HUES6 (cell line): ENCODE measurements around the gene CATSPER3.
"Not testable (repeated sequence)": the region's sequence is repeated elsewhere in the genome, so short reads cannot be mapped to it uniquely, and the experiment has no call there.

ENCODE experiments used
- H3K27ac ChIP-seq: 2 replicates; pipeline ENCODE4 v1.7.0; 2013; ENCODE audit warnings: low read depth, mild to moderate bottlenecking, low read length, inconsistent platforms
- H3K27me3 ChIP-seq: 2 replicates; pipeline ENCODE4 v1.6.1; 2013; ENCODE audit warnings: low read length; ENCODE audit not compliant: control insufficient read depth, insufficient read depth
- H3K36me3 ChIP-seq: 2 replicates; pipeline ENCODE4 v1.6.1; 2013; ENCODE audit warnings: low read length; ENCODE audit not compliant: control insufficient read depth, insufficient read depth
- H3K4me1 ChIP-seq: 2 replicates; pipeline ENCODE4 v1.6.1; 2013; ENCODE audit warnings: low read length; ENCODE audit not compliant: control insufficient read depth, insufficient read depth
- H3K4me3 ChIP-seq: 2 replicates; pipeline ENCODE4 v1.5.1; 2013; ENCODE audit warnings: low read depth, low read length
- H3K9ac ChIP-seq: one replicate; pipeline ENCODE4 v1.6.1; 2013; ENCODE audit warnings: mild to moderate bottlenecking, low read length
- H3K9me3 ChIP-seq: 2 replicates; pipeline ENCODE4 v1.6.1; 2013; ENCODE audit warnings: low read depth, low read length; ENCODE audit not compliant: control insufficient read depth, insufficient read depth

CATSPER3 gene

DNA sequence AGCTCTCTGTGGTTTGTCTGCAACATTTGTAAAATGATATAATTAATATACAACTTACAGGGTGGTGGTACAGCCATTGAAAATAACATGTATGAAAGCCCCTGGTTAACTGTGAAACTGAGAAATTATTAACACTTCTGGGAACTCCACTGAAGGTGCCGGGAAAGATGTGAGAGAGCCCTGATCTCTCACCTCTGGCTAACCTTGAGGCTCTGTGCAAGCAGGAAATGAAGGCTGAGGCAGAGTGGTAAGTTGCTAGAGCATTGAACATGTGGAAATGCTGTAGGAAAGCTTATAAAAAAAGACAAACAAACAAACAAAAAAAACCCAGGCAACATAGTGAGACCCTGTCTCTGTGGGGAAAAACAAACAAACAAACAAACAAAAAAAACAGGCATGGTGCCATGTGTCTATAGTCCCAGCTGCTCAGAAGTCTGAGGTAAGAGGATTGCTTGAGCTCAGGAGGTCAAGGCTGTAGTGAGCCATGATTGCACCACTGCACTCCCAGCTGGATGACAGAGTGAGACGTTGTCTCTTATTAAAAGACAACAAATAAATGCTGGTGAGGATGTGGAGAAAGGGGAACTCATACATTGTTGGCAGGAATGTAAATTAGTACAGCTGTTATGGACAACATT lies 7.5 kb downstream of the CATSPER3 start:
- peaks cover 48% of the 10 kb centered on the region for H3K9me3 ChIP-seq

DNA sequence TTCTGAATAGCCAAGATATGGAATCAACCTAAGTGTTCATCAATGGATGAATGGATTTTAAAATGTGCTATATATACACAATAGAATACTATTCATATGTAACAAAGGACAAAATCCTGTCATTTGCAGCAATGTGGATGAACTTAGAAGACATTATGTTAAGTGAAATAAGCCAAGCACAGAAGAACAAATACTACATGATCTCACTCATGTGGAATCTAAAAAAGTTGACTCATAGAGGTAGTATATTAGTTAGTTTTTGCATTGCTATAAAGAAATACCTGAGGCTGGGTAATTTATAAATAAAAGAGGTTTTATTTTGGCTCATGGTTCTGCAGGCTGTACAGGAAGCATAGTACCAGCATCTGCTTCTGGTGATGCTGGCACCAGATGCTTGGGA lies 8.1 kb downstream of the CATSPER3 start:
- H3K27ac ChIP-seq, result no peak overlapping the region
- no peaks in the 10 kb centered on the region for H3K4me1 ChIP-seq
- H3K27me3 ChIP-seq, result no peaks in the 10 kb centered on the region
- H3K4me3 ChIP-seq, result no peak overlapping the region
- H3K36me3 ChIP-seq, result no peaks in the 10 kb centered on the region; the same call in 1 of the 2 replicates
- peaks cover 52% of the 10 kb centered on the region for H3K9me3 ChIP-seq
- H3K9ac ChIP-seq, result no peak overlapping the region

More for the DNA sequence above, 7.5 kb downstream of the CATSPER3 start:
- Histone ChIP-seq H3K36me3 (no peaks in the 10 kb centered on the region; the same call in 1 of the 2 replicates), H3K27me3 (no peaks in the 10 kb centered on the region), H3K4me3 (no peak overlapping the region), H3K4me1 (no peaks in the 10 kb centered on the region), H3K9ac (no peak overlapping the region), H3K27ac (no peak overlapping the region)

DNA sequence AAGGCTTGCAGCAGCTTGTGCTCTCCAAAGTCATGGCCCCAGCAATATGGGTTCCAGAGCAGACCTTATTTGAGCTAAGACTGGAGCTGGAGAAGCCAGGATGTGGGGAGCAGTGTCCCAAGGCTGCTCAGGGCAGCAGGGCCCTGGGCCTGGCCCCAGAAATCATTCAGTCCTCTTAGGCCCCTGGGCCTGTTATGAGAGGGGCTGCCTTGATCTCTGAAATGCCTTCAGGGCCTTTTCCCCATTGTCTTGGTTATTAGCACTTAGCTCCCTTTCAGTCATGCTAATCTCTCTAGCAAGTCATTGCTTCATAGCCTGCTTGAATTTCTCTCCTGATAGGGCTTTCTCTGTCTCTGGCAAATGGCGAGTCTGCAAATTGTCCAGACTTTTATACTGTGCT lies 9.1 kb downstream of the CATSPER3 start:
- H3K9me3 ChIP-seq, result peaks cover 56% of the 10 kb centered on the region
- no peak overlapping the region for H3K27ac ChIP-seq
- no peak overlapping the region for H3K9ac ChIP-seq
- H3K27me3 ChIP-seq, result no peaks in the 10 kb centered on the region
- no peaks in the 10 kb centered on the region for H3K4me1 ChIP-seq
- no peaks in the 10 kb centered on the region; the same call in 1 of the 2 replicates for H3K36me3 ChIP-seq
- H3K4me3 ChIP-seq, result no peak overlapping the region

DNA sequence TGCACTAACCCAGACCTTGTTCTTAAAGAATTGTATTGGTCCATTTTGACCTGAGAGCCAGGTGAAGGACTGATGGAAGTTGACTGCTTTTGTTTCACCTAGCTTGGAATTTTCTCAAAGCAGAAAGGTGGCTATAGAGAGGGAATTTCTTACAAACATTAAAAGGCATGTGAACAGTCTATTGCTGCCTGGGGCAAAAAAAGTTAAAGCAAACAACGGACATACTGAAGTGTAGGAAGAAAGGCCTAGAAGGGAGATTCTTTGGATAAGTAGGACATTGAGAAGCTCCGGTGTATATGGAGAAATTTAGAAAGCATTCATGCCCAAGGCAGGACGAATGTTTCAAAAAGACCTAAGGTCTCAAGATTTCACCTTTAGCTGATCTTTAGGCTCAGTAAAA lies 11.7 kb downstream of the CATSPER3 start:
- H3K27me3 ChIP-seq, result no peaks in the 10 kb centered on the region
- H3K9me3 ChIP-seq, result peaks cover 77% of the 10 kb centered on the region
- H3K4me3 ChIP-seq, result no peak overlapping the region
- H3K36me3 ChIP-seq, result no peaks in the 10 kb centered on the region; the same call in 1 of the 2 replicates
- no peak overlapping the region for H3K9ac ChIP-seq
- H3K27ac ChIP-seq, result no peak overlapping the region
- no peaks in the 10 kb centered on the region for H3K4me1 ChIP-seq

DNA sequence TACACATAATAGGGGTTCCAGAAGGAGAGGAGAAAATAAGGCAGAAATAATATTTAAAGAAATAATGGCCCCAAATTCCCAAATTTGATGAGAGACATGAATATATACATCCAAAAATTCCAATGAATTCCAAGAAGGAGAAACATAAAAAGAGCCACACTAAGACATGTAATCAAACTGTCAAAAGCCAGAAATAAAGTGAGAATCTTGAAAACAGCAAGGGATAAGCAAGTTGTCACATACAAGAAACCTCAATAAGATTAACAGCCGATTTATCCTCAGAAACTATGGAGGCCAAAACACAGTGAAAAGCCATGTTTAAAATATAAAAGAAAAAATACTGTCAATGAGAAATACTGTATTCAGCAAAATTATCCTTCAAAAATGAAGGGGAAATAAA lies 14.5 kb downstream of the CATSPER3 start:
- Histone ChIP-seq H3K4me1 (no peaks in the 10 kb centered on the region), H3K27ac (no peak overlapping the region), H3K27me3 (no peaks in the 10 kb centered on the region), H3K9me3 (peaks cover 50% of the 10 kb centered on the region), H3K4me3 (no peak overlapping the region), H3K9ac (no peak overlapping the region), H3K36me3 (no peaks in the 10 kb centered on the region)

DNA sequence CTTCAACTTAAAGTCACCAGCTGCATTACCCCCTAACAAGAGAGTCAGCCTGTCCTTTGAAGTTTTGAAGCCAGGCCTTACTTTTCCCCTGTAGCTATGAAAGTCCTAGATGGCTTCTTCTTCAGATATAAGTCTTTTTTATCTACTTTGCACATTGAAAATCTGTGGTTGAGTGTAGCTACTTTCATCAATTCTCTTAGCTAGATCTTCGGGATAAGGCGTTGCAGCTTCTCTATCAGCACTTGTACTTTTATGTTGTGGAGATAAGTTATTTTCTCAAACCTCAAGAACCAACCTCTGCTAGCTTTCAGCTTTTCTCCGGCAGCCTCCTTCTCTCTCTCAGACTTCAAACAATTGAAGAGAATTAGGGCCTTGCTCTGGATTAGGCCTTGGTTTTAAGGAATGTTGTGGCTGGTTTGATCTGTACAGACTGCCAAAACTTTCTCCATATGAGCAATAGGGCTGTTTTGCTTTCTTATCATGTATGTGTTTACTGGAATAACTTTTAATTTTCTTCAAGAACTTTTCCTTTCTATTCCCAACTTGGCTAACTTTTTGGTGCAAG lies 21.6 kb downstream of the CATSPER3 start:
- no peaks in the 10 kb centered on the region for H3K36me3 ChIP-seq
- peaks cover 17% of the 10 kb centered on the region for H3K4me1 ChIP-seq
- peaks cover 4% of the 10 kb centered on the region; the same call in 1 of the 2 replicates for H3K9me3 ChIP-seq
- H3K4me3 ChIP-seq, result no peak overlapping the region
- H3K27me3 ChIP-seq, result no peaks in the 10 kb centered on the region
- no peak overlapping the region for H3K9ac ChIP-seq
- H3K27ac ChIP-seq, result no peak overlapping the region

DNA sequence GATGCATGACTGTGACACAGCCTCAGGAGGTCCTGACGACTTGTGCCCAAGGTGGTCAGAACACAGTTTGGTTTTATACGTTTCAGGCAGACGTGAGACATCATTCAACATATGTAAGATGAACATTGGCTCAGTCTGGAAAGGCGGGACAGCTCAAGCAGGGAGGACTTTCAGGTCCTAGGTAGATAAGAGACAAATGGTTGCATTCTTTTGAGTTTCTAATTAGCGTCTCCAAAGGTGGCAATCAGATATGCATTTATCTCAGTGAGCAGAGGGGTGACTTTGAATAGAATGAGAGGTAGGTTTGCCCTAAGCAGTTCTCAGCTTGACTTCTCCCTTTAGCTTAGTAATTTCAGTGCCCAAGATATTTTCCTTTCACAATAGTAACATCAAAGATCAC lies 22.5 kb downstream of the CATSPER3 start:
- not testable (repeated sequence) for H3K27me3 ChIP-seq, H3K36me3 ChIP-seq, H3K27ac ChIP-seq, H3K4me3 ChIP-seq, H3K9me3 ChIP-seq, H3K9ac ChIP-seq
- H3K4me1 ChIP-seq, result peaks cover 17% of the 10 kb centered on the region

DNA sequence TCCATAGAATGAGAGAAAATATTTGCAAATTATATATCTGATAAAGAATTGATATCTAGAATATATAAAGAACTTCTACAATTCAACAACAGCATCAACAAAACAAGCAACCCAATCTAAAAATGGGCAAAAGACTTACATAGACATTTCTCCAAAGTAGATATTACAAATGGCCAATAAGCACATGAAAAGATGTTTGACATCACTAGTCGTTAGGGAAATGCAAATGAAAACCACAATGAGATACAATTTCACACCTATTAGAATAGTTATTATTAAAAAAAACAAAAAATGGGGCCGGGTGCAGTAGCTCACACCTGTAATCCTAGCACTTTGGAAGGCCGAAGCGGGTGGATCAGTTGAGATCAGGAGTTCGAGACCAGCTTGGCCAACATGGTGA lies 24.4 kb downstream of the CATSPER3 start:
- H3K9me3 ChIP-seq, result peaks cover 4% of the 10 kb centered on the region; the same call in 1 of the 2 replicates
- H3K27me3 ChIP-seq, result no peaks in the 10 kb centered on the region
- H3K36me3 ChIP-seq, result no peaks in the 10 kb centered on the region
- H3K4me3 ChIP-seq, result no peak overlapping the region
- H3K9ac ChIP-seq, result no peak overlapping the region
- H3K27ac ChIP-seq, result no peak overlapping the region
- H3K4me1 ChIP-seq, result peaks cover 17% of the 10 kb centered on the region

DNA sequence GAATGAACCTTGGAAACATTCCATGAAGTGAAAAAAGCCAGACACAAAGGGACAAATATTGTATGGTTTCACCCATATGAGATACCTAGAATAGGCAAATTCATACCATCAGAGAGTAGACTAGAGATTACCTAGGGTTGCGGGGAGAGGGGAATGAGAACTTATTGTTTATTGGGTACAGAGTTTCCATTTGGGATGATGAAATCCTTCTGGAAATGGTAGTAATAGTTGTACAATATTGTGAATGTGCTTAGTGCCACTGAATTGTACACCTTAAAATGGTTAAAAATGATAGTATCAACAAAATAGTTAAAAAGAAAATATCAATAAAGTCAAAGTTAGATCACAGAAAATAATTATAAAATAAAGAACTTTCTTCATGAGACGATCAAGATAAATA lies 25.5 kb downstream of the CATSPER3 start:
- Histone ChIP-seq H3K9me3 (peaks cover 4% of the 10 kb centered on the region; the same call in 1 of the 2 replicates), H3K9ac (no peak overlapping the region), H3K4me3 (no peak overlapping the region), H3K4me1 (peaks cover 17% of the 10 kb centered on the region), H3K36me3 (no peaks in the 10 kb centered on the region), H3K27ac (no peak overlapping the region), H3K27me3 (no peaks in the 10 kb centered on the region)

DNA sequence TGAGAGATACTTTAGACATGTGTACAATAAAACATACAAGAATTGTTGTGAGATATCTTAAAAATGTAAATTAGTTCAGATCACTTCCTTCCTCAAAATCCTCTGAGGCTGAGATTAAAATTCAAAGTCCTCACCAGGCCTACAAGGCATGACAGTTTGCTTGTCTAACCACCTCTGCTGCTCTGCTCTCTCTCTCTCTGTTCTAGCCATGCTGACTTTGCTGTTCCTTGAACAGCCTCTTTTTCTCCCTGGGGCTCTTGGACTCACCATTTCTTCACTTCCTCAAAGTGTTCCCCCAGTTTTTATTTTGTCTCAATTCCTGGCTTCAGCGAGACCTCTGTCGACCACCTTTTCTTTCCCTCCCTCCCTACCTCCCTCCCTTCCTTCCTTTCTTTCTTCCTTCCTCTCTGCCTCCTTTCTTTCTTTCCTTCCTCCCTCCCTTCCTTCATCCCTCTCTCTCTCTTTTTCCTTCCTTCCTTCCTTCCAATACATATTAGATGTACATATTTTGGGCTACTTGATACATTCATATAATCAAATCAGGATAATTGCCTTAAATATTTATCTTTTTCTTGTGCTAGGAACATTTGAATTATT lies 27.0 kb downstream of the CATSPER3 start:
- Histone ChIP-seq H3K27me3 (no peaks in the 10 kb centered on the region), H3K9ac (no peak overlapping the region), H3K9me3 (peaks cover 4% of the 10 kb centered on the region; the same call in 1 of the 2 replicates), H3K4me1 (peaks cover 8% of the 10 kb centered on the region), H3K27ac (no peak overlapping the region), H3K4me3 (no peak overlapping the region), H3K36me3 (no peaks in the 10 kb centered on the region)

DNA sequence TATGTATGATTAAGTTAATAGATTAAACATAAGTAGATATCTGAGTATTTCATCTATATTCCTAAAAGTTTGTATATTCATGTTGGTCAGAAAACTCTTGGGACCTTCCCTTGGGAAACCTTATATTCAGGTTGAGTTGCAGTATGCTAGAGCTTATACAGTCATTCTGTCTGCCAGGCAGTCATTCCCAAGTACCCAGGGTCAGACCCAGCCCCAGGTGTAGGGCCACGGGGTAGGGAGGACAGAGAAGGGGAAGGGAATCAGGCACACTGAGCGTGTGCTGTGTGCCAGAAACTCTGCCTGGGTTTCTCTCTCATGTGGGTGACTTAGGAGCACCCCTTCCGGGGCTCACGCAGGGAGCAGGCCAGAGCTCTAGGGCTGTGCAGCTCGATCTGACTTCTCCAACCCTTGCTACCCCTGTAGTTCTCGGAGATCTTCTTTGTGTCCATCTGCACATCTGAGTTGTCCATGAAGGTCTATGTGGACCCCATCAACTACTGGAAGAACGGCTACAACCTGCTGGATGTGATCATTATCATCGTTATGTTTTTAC lies 28.2 kb downstream of the CATSPER3 start:
- H3K36me3 ChIP-seq, result no peaks in the 10 kb centered on the region
- no peaks in the 10 kb centered on the region for H3K4me1 ChIP-seq
- H3K27ac ChIP-seq, result no peak overlapping the region
- no peaks in the 10 kb centered on the region for H3K27me3 ChIP-seq
- H3K9ac ChIP-seq, result no peak overlapping the region
- no peak overlapping the region for H3K4me3 ChIP-seq
- H3K9me3 ChIP-seq, result peaks cover 4% of the 10 kb centered on the region; the same call in 1 of the 2 replicates
